ENCODE measurements around the gene MEPCE. TPM values are rescaled to one million over a fixed set of nuclear protein-coding genes. Genes with fewer than 3 reads are reported as not detected.

MEPCE gene
- total and polyA plus RNA-seq, 10 of the 15 experiments (the other 5 are each of a cell fraction or from before 2014, with no cell fraction given) = 8.2 to 48.0 (median 22.1) TPM

DNA sequence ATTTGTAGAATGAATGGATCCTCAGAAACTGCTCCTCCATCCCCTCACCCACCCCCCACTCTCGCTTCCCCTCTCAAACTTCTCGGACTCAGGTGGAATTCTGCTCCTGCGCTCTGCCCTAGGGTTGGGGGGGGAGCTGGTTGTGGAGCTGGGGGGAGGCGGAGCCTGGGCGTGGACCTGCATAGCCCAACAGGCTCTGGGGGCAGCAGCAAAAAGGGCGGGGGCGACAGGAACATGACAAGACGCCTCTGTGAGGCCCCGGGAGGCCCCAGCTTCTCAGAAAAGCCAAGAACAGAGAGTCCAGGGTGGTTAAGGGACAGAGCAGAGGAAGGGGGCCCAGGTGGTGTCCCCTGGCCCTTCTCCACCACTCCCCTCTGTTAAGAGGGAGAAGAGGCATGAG is 45.9 kb downstream of the MEPCE start (continued):
- TF ChIP-seq, protein P1, sequence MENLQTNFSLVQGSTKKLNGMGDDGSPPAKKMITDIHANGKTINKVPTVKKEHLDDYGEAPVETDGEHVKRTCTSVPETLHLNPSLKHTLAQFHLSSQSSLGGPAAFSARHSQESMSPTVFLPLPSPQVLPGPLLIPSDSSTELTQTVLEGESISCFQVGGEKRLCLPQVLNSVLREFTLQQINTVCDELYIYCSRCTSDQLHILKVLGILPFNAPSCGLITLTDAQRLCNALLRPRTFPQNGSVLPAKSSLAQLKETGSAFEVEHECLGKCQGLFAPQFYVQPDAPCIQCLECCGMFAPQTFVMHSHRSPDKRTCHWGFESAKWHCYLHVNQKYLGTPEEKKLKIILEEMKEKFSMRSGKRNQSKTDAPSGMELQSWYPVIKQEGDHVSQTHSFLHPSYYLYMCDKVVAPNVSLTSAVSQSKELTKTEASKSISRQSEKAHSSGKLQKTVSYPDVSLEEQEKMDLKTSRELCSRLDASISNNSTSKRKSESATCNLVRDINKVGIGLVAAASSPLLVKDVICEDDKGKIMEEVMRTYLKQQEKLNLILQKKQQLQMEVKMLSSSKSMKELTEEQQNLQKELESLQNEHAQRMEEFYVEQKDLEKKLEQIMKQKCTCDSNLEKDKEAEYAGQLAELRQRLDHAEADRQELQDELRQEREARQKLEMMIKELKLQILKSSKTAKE (IDR thresholded peaks at IDR 0.05; ENCODE audit: low read depth, poor library complexity, severe bottlenecking) = no peak

DNA sequence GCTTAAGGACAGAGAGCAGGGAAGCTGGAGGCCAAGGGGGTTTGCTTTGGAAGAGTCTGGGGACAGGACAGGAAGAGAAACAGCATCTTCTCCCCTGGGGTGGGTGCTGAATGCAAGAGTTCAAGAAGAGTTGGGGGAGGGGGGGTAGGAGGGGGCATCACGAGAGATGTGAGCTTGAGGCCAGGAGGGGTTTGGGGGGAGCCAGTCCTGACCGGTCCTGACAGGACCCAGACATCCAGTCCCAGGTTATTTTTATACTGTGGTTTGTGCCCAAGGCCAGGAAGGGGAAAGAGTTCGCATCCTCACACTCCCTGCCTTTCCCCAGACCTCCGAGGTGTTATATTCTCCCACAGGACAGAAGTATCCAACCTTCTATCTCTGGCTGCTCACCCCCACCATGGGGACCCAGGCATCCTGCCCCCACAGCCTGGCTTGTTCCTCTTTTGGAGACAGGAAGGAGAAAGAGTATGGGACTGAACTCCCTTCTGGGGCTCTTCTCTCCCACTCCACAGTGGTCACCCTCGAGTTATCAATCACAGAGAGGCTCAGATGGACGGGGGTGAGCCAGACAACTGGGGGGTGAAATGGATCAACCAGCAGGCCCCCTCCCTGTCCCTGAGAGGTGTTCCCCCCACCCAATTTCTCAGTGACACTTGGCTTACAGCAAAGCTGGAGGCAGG is 46.6 kb downstream of the MEPCE start:
- Histone ChIP-seq H2AFZ (ENCODE audit: control insufficient read depth, low read depth, low read length) (no peak overlapping the region), H4K20me1 (ENCODE audit: control insufficient read depth, insufficient read depth) (peaks cover 4% of the 10 kb centered on the region; the same call in 1 of the 2 replicates), H3K4me1 (ENCODE audit: control insufficient read depth, insufficient read depth, low read length) (peaks cover 28% of the 10 kb centered on the region), H3K27me3 (replicated peaks in 1 of 2; ENCODE audit: control insufficient read depth in 2 of 2, insufficient read depth in 2 of 2, low read length in 1 of 2) (no peaks in the 10 kb centered on the region), H3K79me2 (ENCODE audit: control insufficient read depth, insufficient read depth, low read length) (peaks cover 59% of the 10 kb centered on the region), H3K4me2 (ENCODE audit: control insufficient read depth, insufficient read depth) (peak overlapping the region; percentile 97), H3K9me3 (replicated peaks; ENCODE audit: control insufficient read depth, insufficient read depth, low read length) (no peaks in the 10 kb centered on the region), H3K4me3 (peak overlapping the region; percentile 99), H3K36me3 (ENCODE audit: control insufficient read depth in 2 of 2, insufficient read depth in 2 of 2, low read length in 1 of 2) (peaks cover 2 to 12% of the 10 kb centered on the region in 2 experiments; a peak in 3 of 4 replicates), H3K9ac (ENCODE audit: control insufficient read depth, insufficient read depth, low read length) (peak overlapping the region; percentile 83), H3K27ac (ENCODE audit: control insufficient read depth, insufficient read depth) (peak overlapping the region; percentile 68)
- FAIRE-seq (no peak), ATAC-seq (no peak), DNase-seq (ENCODE audit: low read depth, low spot score) (no peak)
- ChIA-PET SMC1A (ENCODE audit: uncharacterized antibody, unreplicated experiment) (interaction anchor here (0.9 to 2.7 kb wide), 3 partner anchors 19 to 83 kb away, joined by 4 to 12 read pairs (median 5); no protein-coding TSS in a partner anchor), RAD21 (ENCODE audit: unreplicated experiment) (interaction anchor here (0.7 to 1.6 kb wide), 3 partner anchors 40 to 108 kb away, joined by 3 to 8 read pairs (median 3); no protein-coding TSS in a partner anchor), CTCF (interaction anchor here (0.6 to 5.4 kb wide), 12 partner anchors 21 to 215 kb away, joined by 3 to 37 read pairs (median 4); partner anchors contain the start of gene AGFG2), POLR2A (interaction anchor here (0.5 to 2.2 kb wide), 9 partner anchors 21 to 372 kb away, joined by 3 to 8 read pairs (median 5); partner anchors contain the start of genes FBXO24, LRCH4 and MEPCE)
- TF ChIP-seq MYC (IDR thresholded peaks at IDR 0.05; ENCODE audit: insufficient read depth, insufficient read length, insufficient replicate concordance, low read length, severe bottlenecking) (no peak), SPI1 (IDR thresholded peaks at IDR 0.05; ENCODE audit: borderline replicate concordance, insufficient read depth, low read depth, low read length) (peak; percentile 29; the same call in 1 of the 2 replicates), HDGF (IDR thresholded peaks at IDR 0.05) (0 out of 2 replicates have a peak, but pooled peaks have one; percentile 6), PAX5 (IDR thresholded peaks at IDR 0.05; ENCODE audit: borderline replicate concordance, low read depth, low read length) (no peak)
- TF ChIP-seq, protein P2, sequence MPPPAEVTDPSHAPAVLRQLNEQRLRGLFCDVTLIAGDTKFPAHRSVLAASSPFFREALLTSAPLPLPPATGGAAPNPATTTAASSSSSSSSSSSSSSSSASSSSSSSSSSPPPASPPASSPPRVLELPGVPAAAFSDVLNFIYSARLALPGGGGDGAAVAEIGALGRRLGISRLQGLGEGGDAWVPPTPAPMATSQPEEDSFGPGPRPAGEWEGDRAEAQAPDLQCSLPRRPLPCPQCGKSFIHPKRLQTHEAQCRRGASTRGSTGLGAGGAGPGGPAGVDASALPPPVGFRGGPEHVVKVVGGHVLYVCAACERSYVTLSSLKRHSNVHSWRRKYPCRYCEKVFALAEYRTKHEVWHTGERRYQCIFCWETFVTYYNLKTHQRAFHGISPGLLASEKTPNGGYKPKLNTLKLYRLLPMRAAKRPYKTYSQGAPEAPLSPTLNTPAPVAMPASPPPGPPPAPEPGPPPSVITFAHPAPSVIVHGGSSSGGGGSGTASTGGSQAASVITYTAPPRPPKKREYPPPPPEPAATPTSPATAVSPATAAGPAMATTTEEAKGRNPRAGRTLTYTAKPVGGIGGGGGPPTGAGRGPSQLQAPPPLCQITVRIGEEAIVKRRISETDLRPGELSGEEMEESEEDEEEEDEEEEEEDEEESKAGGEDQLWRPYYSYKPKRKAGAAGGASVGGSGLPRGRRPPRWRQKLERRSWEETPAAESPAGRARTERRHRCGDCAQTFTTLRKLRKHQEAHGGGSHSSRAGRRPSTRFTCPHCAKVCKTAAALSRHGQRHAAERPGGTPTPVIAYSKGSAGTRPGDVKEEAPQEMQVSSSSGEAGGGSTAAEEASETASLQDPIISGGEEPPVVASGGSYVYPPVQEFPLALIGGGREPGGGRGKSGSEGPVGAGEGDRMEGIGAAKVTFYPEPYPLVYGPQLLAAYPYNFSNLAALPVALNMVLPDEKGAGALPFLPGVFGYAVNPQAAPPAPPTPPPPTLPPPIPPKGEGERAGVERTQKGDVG (CRISPR knock-in tag; IDR thresholded peaks at IDR 0.05) = no peak
- TSS peak; percentile 25 for BruUV-seq (replicated peaks)
- 0% methylated on average over 6 of the region's 6 CpGs for WGBS (ENCODE audit: insufficient coverage, insufficient replicate concordance, low lambda C conversion rate, missing lambda C conversion rate)
- in situ Hi-C loops (cut with MboI) = loop anchor here (10.0 kb wide), 1 partner anchor 379 kb away; the partner anchor contains the start of gene SLC12A9
- intact Hi-C loops (cut with micrococcal nuclease; ENCODE audit: unreplicated experiment) = loop anchor here (5.0 to 10.0 kb wide), 3 partner anchors 71 to 251 kb away; partner anchors contain the start of gene GIGYF1

Data from GM12878 (cell line).